Activated CD8-positive, alpha-beta T cell treated with anti-CD3 and anti-CD28 coated beads, Interleukin-2, amount 10 ng/mL, durations not matched to agents 7 days and 5 days (primary cell): ENCODE measurements around the gene TRIM17. TPM values are rescaled to one million over a fixed set of nuclear protein-coding genes. Genes with fewer than 3 reads are reported as not detected.

Source experiments
- ATAC-seq: fragments of 150-1000 bp; cut with Tn5 transposase; one replicate; pipeline ENCODE4 v1.10.0; 2021; ENCODE audit warnings: moderate library complexity
- CTCF ChIA-PET: fragments of 350-600 bp; sonication (Branson Sonifier 250); formaldehyde crosslinking; loops from one replicate; lab custom pipeline; 2021; ENCODE audit warnings: antibody characterized with exemption; lab: Charles Lee
- POLR2A ChIA-PET: fragments of 350-600 bp; sonication (Branson Sonifier 250); formaldehyde crosslinking; loops from one replicate; lab custom pipeline; 2021; ENCODE audit warnings: antibody characterized with exemption; lab: Charles Lee
- DNase-seq: peaks from one replicate; pipeline ENCODE4 v3.0.0-alpha.2; 2020
- H3K27ac Mint-ChIP-seq: one replicate; pipeline ENCODE4 v1.8.0; 2021; ENCODE audit warnings: mild to moderate bottlenecking, mixed read lengths
- H3K27me3 Mint-ChIP-seq: one replicate; pipeline ENCODE4 v1.8.0; 2021; ENCODE audit warnings: low read depth, mixed read lengths
- H3K36me3 Mint-ChIP-seq: one replicate; pipeline ENCODE4 v1.8.0; 2021; ENCODE audit warnings: low read depth, mixed read lengths
- H3K4me1 Mint-ChIP-seq: one replicate; pipeline ENCODE4 v1.8.0; 2021; ENCODE audit warnings: low read depth, mixed read lengths
- H3K4me3 Mint-ChIP-seq: one replicate; pipeline ENCODE4 v1.8.0; 2021; ENCODE audit warnings: mild to moderate bottlenecking, mixed read lengths
- H3K9me3 Mint-ChIP-seq: one replicate; pipeline ENCODE4 v1.8.0; 2022; ENCODE audit warnings: mixed read lengths; ENCODE audit not compliant: insufficient read depth
- total RNA-seq, 2 experiments: library from RNA; stranded (reverse); gene quantifications; one replicate each; pipeline ENCODE4 v1.2.3, GENCODE V29; 2021

The TRIM17 gene
- total RNA-seq, 2 experiments from 2014 or later = 2.8 to 4.0 TPM

GRCh38 chr1:228405979-228406228 lies 10.8 kb downstream of the TRIM17 start:
- Mint-ChIP-seq H3K27ac (peak overlapping the region; percentile 95), H3K4me1 (peaks cover 53% of the 10 kb centered on the region), H3K36me3 (peaks cover 48% of the 10 kb centered on the region), H3K4me3 (peak overlapping the region; percentile 90), H3K27me3 (no peaks in the 10 kb centered on the region), H3K9me3 (no peaks in the 10 kb centered on the region)
- DNase-seq = peak; percentile 42
- POLR2A ChIA-PET = interaction anchor here (0.8 to 4.7 kb wide), 12 partner anchors 13 to 324 kb away, joined by 3 to 60 read pairs (median 4); partner anchors contain the start of gene RNF187
- peak; percentile 4 for ATAC-seq
- CTCF ChIA-PET = interaction anchor here (0.9 to 2.2 kb wide), 4 partner anchors 49 to 109 kb away, joined by 3 to 8 read pairs (median 5); a partner anchor contains a TSS

DNA sequence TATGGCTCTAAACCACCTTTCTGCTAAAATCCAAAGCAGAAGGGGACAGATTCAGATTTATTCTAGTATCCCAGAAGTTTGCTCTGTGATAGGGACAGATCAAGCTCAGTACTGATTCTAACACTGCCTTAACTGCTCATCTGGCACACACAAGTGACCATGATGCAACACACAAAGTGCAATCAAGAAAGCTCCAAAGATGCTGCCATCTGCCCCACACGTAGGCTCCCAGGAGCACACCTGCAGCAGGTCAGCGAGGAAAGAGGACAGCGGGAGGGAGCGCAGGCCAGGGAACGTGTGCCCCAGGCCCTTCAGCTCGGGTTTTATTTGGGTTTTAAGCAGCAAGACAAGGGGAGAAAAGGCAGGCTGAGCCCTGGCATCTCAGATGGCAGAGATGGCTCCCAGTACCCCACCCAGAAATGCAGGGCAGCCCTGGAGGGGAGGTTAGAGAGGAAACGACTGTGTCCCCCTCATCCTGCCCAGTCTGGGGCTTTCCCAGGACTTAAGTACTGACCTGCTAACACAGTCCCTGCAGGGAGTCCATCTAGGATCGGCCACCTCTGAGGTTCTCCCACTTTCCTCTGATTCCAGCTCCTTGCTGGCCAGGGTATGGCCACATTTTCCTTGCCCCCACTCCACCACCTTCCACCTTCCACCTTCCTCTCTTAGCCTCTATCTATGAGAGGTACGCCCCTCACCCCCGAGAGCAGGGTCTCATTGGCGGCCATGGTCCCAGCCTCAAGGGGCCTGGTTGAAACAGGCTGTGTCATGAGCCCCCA lies 11.3 kb downstream of the TRIM17 start:
- peak overlapping the region; percentile 95 for H3K27ac Mint-ChIP-seq
- peak overlapping the region; percentile 90 for H3K4me3 Mint-ChIP-seq
- H3K27me3 Mint-ChIP-seq = no peaks in the 10 kb centered on the region
- no peak for DNase-seq
- POLR2A ChIA-PET = interaction anchor here (0.8 to 4.7 kb wide), 12 partner anchors 14 to 323 kb away, joined by 3 to 60 read pairs (median 4); partner anchors contain the start of gene RNF187
- peaks cover 57% of the 10 kb centered on the region for H3K4me1 Mint-ChIP-seq
- H3K9me3 Mint-ChIP-seq = no peaks in the 10 kb centered on the region
- CTCF ChIA-PET = interaction anchor here (0.8 to 2.2 kb wide), 8 partner anchors 24 to 406 kb away, joined by 3 to 8 read pairs (median 4); partner anchors contain the start of gene IBA57
- H3K36me3 Mint-ChIP-seq = peaks cover 53% of the 10 kb centered on the region
- no peak for ATAC-seq

GRCh38 chr1:228404107-228404720 lies 12.4 kb downstream of the TRIM17 start:
- DNase-seq = no peak
- CTCF ChIA-PET = interaction anchor here (0.6 to 2.2 kb wide), 6 partner anchors 23 to 405 kb away, joined by 3 to 8 read pairs (median 4); no protein-coding TSS in a partner anchor
- peaks cover 54% of the 10 kb centered on the region for H3K36me3 Mint-ChIP-seq

DNA sequence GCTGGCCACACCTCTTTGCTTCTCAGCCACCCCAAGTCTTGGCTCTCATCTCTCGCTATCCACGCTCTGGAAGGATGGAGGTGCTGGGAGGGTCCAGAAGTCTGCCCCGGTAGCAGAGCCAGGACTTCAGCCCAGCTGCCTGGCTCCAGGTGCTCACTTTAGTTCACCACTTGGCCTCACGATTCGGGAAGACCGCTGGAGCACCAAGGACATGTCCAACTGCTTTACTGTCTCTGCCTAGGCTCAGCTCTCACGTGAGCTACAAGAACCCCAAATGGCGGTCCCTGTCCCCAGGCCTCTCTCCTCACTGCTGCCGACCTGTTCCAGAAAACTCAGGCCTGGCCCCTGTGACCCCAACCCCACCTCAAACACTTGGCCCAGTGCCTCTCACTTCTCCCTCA lies 13.4 kb downstream of the TRIM17 start:
- ATAC-seq (no peak), DNase-seq (no peak)
- H3K4me3 Mint-ChIP-seq = peak overlapping the region; percentile 90
- POLR2A ChIA-PET = interaction anchor here (0.5 to 4.7 kb wide), 4 partner anchors 11 to 124 kb away, joined by 3 to 60 read pairs (median 3); a partner anchor contains a TSS
- H3K36me3 Mint-ChIP-seq = peaks cover 57% of the 10 kb centered on the region
- H3K4me1 Mint-ChIP-seq = peaks cover 58% of the 10 kb centered on the region
- no peaks in the 10 kb centered on the region for H3K9me3 Mint-ChIP-seq
- H3K27ac Mint-ChIP-seq = peak overlapping the region; percentile 53
- CTCF ChIA-PET = no interaction called here
- no peaks in the 10 kb centered on the region for H3K27me3 Mint-ChIP-seq

More at GRCh38 chr1:228404107-228404720, 12.4 kb downstream of the TRIM17 start:
- Mint-ChIP-seq H3K27me3 (no peaks in the 10 kb centered on the region), H3K4me3 (peak overlapping the region; percentile 90), H3K27ac (peak overlapping the region; percentile 53), H3K4me1 (peaks cover 61% of the 10 kb centered on the region), H3K9me3 (no peaks in the 10 kb centered on the region)
- POLR2A ChIA-PET = interaction anchor here (0.5 to 4.7 kb wide), 7 partner anchors 11 to 85 kb away, joined by 3 to 60 read pairs (median 3); partner anchors contain the start of gene RNF187
- no peak for ATAC-seq

DNA sequence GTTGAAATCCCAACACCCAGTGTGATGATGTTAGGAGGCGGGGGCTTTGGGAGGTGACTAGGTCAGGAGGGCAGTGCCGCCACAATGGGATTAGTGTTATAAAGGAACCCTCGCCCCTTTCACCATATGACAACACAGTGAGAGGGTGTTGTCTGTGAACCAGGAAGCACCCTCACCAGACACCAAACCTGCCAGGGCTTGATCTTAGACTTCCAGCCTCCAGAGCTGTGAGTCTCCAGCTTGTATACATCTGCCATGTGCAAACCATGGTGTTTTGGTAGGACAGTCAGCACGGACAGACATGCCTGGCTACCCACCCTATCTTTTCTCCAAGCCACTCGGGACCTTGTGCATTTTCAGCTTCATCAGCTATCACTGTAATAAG lies 14.0 kb downstream of the TRIM17 start:
- no peaks in the 10 kb centered on the region for H3K9me3 Mint-ChIP-seq
- DNase-seq = no peak
- peaks cover 60% of the 10 kb centered on the region for H3K4me1 Mint-ChIP-seq
- no peak for ATAC-seq
- H3K4me3 Mint-ChIP-seq = no peak overlapping the region
- no peaks in the 10 kb centered on the region for H3K27me3 Mint-ChIP-seq
- ChIA-PET CTCF (no interaction called here), POLR2A (interaction anchor here (0.5 to 1.0 kb wide), 3 partner anchors 12 to 124 kb away, joined by 3 read pairs; no protein-coding TSS in a partner anchor)
- peak overlapping the region; percentile 53 for H3K27ac Mint-ChIP-seq
- H3K36me3 Mint-ChIP-seq = peaks cover 63% of the 10 kb centered on the region

DNA sequence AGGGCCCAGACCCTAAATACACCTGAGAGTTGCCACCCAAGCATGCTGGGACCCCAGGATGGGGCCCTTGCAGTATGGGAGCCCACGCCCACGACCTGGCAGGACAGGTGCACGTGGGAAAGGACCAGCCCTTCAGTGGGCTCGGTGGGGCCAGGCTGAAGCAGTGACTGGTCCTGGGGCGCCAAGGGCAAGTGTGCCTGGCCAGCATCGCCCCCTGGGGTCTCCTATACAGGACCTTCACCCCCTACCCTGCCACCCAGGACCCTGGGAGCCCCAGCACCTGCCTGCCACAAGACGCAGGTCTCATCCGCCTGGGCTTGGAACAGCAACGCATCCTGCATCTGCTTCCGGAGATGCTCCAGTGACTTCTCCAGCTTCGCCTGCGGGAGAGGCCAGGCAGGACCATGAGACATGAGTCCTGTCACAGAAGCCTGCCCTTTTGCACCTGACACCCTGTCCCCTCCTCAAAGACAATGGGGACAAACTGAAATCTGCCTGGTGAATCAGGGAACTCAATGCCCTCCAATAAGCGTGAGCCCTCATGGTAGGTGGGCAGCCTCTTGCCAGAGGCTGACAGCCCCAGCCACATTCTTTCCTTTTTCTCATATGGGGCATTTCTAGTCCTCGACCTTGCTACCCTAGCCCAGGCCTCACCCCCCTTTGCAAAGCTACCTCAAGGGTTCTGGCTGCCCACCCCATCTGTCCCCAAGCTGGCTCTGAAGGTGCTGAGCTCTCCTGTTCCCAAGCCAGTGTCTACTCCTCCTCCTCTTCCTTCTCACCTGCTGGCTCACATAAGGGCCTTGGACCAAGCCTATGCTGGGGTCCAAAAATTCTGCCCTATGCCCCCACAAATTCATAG lies 14.7 kb downstream of the TRIM17 start:
- Mint-ChIP-seq H3K27me3 (no peaks in the 10 kb centered on the region), H3K4me3 (no peak overlapping the region), H3K36me3 (peaks cover 66% of the 10 kb centered on the region), H3K4me1 (peaks cover 64% of the 10 kb centered on the region), H3K27ac (peak overlapping the region; percentile 53), H3K9me3 (no peaks in the 10 kb centered on the region)
- POLR2A ChIA-PET = interaction anchor here (0.8 kb wide), 1 partner anchor 729 kb away, joined by 3 read pairs; no protein-coding TSS in a partner anchor
- ATAC-seq (no peak), DNase-seq (no peak)
- CTCF ChIA-PET = no interaction called here

DNA sequence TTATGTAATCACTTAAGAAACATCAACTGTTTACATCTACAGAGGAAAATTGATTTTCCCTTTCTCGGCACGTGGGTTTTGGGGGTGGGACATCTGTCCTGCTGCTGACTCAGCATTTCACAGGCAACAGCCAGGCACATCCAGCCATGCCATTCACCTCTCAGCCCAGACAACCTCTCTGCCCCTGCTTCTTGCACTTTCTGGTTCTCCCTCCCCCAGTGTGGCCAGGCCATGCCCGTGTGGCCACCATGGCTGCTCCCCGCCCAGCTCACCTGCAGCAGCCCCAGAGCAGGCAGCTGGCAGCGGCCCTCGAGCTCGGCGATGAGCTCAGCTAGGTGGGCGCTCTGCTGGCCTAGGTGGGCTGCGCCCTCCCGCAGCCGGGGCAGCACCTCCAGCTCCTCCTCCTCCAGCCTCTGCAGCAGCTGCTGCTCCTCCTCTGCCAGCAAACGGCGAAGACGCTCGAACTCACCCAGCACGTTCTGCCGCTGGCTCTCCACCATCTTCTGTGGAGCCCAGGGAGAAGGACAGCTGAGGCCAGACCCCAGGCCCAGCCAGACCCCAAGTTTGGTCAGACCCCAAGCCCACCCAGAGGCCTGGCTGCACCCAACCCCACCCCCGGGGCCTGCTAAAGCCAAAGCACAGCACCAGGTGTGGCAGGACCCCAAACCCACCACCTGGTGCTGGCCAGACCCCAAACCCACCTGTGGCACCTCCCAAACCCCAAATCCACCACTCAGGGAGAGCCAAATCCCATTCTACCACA lies 15.8 kb downstream of the TRIM17 start:
- Mint-ChIP-seq H3K27ac (peak overlapping the region; percentile 68), H3K36me3 (peaks cover 73% of the 10 kb centered on the region)
- ATAC-seq = no peak

DNA sequence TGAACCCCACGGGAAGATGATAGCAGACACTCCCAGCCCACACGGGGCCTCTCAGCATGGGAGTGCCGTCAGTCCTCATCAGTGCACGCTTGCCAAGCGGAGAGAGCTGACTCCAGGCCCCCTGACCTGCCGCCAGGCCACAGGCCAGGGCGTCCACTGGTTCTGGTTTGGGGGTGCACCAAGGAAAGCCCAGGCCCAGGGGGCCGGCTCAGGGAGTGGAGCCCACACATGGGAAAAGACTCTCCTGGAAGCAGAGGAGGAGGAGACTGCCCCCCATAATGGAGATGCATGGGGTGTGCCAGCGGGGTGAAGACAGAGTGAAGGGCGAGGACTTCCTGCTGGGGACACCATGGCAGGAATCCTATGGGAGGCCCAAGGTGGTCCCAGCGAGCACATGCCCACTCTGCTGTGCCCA lies 16.4 kb downstream of the TRIM17 start:
- Mint-ChIP-seq H3K4me3 (no peak overlapping the region), H3K27ac (no peak overlapping the region), H3K27me3 (no peaks in the 10 kb centered on the region), H3K9me3 (no peaks in the 10 kb centered on the region), H3K36me3 (peaks cover 75% of the 10 kb centered on the region), H3K4me1 (peaks cover 68% of the 10 kb centered on the region)
- no peak for ATAC-seq
- ChIA-PET POLR2A (interaction anchor here (0.6 kb wide), 1 partner anchor 19 kb away, joined by 3 read pairs; no protein-coding TSS in a partner anchor), CTCF (no interaction called here)
- DNase-seq = no peak

More for the DNA sequence above, 15.8 kb downstream of the TRIM17 start:
- CTCF ChIA-PET = no interaction called here
- POLR2A ChIA-PET = interaction anchor here (0.6 to 0.8 kb wide), 2 partner anchors 20 to 730 kb away, joined by 3 read pairs; no protein-coding TSS in a partner anchor
- Mint-ChIP-seq H3K27me3 (no peaks in the 10 kb centered on the region), H3K9me3 (no peaks in the 10 kb centered on the region), H3K4me3 (no peak overlapping the region), H3K4me1 (peaks cover 68% of the 10 kb centered on the region)
- DNase-seq = no peak

GRCh38 chr1:228399531-228400236 lies 17.0 kb downstream of the TRIM17 start:
- peaks cover 76% of the 10 kb centered on the region for H3K36me3 Mint-ChIP-seq
- H3K4me1 Mint-ChIP-seq = peaks cover 65% of the 10 kb centered on the region
- H3K9me3 Mint-ChIP-seq = no peaks in the 10 kb centered on the region
- H3K27ac Mint-ChIP-seq = peak overlapping the region; percentile 28
- ChIA-PET POLR2A (interaction anchor here (0.6 to 0.7 kb wide), 2 partner anchors 18 to 287 kb away, joined by 3 read pairs; no protein-coding TSS in a partner anchor), CTCF (no interaction called here)
- DNase-seq = no peak
- ATAC-seq = no peak
- H3K27me3 Mint-ChIP-seq = no peaks in the 10 kb centered on the region
- no peak overlapping the region for H3K4me3 Mint-ChIP-seq
